HG03457 (cell line): ENCODE results near the gene NUDT19.
"Not testable (repeated sequence)": the region's sequence is repeated elsewhere in the genome, so short reads cannot be mapped to it uniquely, and the experiment has no call there.

ENCODE experiments used
- ATAC-seq: cut with Tn5 transposase; IDR thresholded peaks from one replicate; pipeline ENCODE4 v1.9.1; 2021; ENCODE audit warnings: moderate number of reproducible peaks; ENCODE audit not compliant: unreplicated experiment

NUDT19 gene

DNA sequence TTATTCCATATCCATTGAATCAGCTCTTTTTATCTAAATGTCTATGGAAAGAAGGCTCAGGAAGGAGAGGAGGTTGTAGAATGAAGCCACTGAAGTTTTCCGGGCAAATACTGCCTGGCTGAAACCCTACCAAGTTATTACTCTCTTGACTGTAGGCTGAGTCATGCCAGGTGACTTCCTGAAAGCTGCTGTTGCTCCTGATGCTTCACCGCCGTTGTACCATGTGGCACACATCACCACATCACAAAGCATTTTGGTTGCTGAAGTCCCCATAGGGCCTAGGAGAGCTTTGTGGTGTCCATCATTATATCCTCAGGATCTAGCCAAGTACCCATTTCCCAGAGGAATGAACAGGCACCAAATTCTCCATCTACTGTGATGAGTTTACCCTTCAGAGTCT is 16.8 kb downstream of the NUDT19 start:
- ATAC-seq, result no peak

DNA sequence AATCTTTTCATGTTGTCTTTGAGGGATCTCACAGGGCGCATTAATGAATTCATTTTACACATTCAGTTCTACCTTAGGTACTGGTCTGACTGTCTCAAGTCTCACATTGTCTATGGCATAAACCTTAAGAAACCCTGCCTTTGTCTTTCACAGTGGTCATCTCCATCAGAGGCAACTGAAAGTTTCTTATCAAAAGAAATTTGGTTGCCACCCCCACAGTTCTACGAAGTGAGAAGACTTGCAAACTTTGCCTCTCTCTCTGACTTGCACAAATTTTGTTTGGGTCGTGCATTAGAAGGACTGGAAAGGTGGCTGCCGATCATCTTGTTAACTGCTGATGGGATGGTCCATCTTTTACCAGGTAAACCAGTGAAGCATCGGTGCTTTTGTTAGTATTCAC is 17.4 kb downstream of the NUDT19 start:
- no peak for ATAC-seq

DNA sequence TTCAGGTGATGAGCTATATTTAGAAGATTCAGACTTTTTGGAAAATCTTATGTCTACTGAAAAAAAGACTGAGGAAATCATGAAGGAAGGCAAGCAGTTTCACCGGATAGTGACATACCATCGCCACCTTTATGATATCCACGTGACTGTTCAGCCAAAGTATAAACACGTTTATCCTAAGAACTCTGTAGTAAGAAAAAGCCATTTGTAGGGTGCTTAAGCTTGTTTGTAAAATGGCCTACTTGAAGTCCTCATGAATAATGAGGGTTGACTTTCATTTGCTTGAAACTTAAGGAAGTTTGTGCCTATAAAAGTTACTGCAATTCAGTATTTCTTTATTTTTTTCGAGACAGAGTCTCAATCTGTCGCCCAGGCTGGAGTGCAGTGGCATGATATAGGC is 20.1 kb downstream of the NUDT19 start:
- ATAC-seq, result no peak

DNA sequence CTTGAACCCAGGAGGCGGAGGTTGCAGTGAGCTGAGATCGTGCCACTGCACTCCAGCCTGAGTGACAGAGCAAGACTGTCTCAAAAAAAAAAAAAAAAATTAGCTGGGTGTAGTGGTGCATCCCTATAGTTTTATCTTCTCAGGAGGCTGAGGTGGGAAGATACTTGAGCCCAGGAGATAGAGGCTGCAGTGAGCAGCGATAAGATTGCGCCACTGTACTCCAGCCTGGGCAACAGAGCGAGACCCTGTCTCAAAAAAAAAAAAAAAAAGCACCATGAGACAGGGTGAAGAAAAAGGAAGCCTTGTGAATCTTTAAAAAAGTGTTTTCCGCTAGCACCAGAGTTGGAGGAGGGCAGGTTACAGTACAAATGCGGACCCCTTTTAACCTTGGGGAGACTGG is 24.6 kb downstream of the NUDT19 start:
- not testable (repeated sequence) for ATAC-seq

DNA sequence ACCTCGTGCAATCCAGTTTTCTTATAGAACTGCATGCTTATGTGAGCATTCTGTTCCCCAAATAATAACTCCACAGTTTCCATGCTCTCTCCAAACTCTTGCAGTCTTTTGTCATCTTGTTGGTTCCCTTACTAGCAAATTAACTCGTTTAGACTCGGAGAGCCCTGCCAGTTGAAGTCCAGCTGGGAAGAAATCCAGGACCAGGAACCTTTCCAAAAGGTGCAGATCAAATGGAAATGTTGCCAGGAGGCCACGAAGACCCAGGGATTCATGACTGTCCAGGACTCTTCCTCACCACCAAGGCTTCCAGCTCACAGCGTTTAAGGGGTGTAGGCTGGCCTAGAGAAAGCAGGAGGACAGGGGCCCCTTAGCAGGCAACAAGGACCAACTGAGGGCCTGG is 25.9 kb downstream of the NUDT19 start:
- ATAC-seq, result no peak

DNA sequence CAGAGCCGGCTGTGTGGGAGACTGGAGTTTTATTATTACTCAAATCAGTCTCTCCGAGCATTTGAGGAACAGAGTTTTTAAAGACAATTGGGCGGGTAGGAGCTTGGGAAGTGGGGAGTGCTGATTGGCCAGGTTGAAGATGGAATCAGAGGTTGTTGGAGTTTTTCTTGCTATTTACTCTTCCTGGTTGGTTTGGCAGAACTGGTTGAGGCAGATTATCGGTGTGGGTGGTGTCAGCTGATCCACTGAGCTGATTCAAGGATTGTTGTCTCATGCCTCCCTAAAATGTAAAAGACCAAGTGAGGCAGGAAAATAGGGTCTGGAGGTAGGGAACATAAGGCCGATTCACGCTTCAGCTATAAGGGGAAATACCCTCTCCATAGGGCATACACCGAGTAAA is 26.7 kb downstream of the NUDT19 start:
- no peak for ATAC-seq

DNA sequence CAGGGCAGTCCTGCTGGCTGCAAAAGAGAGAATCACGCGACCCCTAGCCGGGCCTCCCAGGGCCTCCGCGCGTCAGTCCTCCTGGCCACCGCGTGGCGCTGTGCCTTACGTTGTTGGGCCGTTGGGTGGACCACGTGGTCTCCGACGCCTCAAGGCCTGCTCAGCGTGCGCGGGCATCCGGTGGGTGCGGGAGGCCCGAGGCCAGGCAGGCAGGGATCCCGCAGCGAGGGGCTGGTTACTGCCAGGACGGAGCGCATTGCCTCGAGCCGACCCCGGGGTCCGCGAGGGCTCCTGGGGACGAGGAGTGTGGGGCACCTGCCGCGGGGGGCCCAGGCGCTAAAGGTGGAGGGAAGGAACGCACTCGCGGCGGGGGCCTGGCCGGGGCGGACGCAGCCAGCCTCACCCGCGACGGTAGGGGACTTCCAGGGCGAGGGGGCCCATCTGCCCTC is 28.0 kb downstream of the NUDT19 start, which contains the start of gene TDRD12:
TDRD12 (plus strand) TSS at position 157 of the 449 bp plus-strand sequence. CDS start 306 bp downstream, outside the sequence.
- ATAC-seq, result no peak

DNA sequence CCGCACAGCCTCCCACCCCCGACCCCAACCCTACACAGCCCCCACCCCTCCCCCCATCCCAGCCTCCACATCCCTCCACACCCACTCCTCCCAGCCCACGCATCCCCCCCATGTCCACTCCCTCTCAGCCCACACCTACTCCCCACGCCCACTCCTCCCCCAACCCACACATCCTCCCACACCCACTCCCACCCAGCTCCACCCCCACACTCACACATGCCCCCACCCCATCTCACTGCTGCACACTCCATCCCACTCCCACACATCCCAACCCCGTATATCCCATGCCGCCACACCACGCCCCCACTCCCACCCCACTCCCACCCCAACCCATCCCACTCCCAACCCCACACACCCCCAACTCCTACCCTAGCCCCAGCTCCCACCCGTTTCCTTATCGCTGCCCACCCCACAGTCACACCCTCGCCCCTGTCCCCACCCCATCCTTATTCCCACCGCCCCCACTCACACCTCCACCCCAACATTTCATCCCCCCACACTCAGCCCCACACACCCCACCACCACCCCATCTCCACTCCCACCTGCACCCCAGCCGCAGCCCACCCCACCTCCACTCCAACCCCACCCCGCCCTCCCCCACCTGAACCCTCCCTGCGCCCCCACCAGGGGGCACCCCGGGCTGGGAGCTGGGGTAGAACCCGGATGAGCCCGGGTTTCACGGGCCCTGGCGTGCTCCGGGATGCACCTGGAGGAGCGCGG is 28.8 kb downstream of the NUDT19 start:
- ATAC-seq, result no peak

DNA sequence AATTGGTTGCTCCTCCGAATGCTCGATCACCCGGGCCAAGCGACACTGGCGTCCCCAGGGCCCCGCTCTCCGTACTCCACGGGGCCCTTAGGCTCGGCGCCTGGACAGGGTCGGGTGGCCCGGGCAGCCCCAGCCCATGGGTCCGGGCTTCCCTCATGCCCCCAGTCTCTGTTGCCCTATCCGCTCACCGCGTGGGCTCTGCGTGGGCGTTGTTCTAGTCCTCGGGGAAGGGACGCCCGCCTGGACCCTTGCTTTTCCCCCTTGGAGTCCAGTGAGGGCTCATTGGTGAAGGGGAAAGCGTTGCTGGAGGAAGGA is 29.3 kb downstream of the NUDT19 start:
- no peak for ATAC-seq

DNA sequence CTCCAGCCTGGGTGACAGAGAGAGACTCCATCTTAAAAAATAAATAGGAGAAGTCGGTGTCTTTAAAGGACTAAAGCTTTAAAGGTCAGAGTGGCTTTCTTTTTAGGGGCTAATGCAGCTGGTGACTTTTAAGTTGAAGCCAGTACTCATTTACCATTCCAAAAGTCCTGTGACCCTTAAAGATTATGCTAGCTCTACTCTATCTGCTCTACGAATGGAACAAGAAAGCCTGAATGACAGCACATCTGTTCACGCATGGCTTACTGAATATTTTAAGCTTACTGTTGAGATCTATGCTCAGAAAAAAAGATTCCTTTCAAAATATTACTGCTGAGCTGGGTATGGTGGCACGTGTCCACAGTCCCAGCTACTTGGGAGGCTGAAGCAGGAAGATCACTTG is 44.3 kb downstream of the NUDT19 start:
- no peak for ATAC-seq

DNA sequence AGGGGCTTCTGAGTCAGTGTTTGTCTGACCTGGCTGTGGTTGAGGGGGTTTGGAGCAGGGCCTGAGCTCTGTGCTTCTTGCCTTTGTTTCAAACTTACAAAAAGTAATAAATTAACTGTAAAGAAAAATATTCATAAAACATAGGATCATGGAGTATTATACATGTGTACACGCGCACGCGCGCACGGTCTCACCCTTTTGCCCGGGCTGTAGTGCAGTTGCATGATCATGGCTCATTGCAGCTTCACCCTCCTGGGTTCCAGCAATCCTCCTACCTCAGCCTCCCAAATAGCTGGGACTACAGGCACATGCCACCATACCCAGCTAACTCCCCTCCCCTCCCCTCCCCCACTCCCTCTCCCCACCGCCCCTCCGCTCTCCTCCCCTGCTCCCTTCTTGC is 51.4 kb downstream of the NUDT19 start:
- ATAC-seq, result no peak

DNA sequence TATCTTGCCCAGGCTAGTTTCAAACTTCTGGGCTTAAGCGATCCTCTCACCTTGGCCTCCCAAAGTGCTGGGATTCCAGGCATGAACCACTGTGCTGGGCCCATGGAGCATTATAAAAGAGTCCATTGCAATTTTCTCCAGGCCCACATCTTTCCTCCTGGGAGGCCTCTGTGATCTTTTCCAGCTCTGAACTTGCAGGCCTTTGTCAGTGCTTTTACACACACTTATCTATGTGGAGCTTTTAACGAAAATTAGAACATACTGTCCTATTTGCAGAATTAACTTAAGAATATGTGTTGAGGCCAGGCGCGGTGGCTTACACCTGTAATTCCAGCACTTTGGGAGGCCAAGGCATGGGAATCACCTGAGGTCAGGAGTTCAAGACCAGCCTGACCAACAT is 51.8 kb downstream of the NUDT19 start:
- no peak for ATAC-seq

DNA sequence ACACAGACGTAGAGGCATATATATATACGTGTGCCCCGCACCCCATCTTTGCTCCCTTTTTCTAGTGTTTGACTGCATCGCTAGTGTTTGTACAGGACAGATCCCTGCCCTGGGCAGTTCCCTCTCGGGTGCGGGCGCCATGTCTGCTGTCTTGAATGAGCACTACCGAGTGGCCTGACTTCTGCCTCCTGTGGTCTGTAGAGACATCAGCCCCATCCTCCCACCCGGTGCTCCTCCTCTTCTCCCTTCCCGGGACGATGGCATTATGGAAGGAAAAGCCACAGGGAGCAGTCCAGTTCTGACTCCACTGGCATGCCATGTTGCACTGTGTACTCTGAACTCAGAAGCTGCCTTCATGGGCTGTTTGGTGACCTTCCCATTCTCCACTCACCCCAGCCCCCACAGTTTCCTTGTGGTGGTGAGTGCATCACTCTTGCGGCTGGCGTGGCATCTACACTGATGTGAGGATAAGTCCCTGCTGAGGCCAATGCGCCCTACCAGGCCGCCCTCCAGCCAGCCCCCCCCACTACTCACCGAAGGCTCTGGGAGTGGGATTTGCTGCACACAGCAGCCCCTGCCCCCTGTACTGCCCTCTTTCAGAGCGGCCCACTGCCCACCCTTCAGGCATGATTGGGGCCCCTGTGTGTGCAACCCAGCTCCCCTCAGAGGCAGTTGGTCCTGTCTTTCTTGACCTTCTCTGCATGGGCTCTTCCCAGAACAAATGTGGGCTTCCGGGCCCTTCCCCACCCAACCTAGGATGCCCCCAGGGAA is 53.1 kb downstream of the NUDT19 start:
- ATAC-seq, result no peak

DNA sequence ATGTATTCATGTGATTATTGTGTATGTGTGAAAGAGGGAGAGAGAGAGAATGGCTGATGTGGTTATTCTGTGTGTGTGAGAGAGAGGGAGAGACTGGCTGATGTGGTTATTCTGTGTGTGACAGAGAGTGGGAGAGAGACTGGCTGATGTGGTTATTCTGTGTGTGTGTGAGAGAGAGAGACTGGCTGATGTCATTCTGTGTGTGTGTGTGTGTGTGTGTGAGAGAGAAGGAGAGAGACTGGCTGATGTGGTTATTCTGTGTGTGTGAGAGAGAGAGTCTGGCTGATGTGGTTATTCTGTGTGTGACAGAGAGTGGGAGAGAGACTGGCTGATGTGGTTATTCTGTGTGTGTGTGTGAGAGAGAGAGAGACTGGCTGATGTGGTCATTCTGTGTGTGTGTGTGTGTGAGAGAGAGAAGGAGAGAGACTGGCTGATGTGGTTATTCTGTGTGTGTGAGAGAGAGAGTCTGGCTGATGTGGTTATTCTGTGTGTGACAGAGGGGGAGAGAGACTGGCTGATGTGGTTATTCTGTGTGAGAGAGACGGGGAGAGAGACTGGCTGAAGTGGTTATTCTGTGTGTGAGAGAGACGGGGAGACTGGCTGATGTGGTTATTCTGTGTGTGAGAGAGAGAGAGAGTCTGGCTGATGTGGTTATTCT is 54.1 kb downstream of the NUDT19 start:
- ATAC-seq, result not testable (repeated sequence)

DNA sequence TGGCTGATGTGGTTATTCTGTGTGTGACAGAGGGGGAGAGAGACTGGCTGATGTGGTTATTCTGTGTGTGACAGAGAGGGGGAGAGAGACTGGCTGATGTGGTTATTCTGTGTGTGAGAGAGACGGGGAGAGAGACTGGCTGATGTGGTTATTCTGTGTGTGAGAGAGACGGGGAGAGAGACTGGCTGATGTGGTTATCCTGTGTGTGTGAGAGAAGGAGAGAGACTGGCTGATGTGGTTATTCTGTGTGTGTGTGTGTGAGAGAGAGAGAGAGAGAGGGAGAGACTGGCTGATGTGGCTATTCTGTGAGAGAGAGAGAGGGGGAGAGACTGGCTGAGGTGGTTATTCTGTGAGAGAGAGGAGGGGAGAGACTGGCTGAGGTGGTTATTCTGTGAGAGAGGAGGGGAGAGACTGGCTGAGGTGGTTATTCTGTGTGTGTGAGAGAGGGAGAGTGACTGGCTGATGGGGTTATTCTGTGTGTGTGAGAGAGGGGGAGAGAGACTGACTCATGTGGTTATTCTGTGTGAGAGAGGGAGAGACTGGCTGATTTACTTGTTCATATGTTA is 55.1 kb downstream of the NUDT19 start:
- ATAC-seq, result not testable (repeated sequence)

DNA sequence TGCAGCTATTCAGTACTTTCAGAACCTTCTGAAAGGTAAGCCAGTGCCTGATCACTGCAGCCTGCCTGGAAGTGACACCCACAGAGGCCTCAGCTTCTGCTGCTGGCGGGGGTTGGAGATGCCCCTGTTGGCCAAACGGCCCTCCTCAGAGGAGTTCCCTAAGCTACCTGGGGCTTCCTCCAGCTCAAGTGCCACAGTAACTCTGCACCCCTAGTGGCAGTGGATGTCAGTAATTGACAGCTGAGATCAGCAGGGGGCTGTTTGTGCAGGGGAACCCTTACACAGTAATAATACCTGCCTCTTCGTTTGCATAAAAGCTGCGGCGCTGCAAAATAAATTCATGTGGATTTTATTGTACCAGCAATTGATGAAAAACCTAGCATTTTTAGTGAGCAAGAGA is 56.9 kb downstream of the NUDT19 start:
- no peak for ATAC-seq

DNA sequence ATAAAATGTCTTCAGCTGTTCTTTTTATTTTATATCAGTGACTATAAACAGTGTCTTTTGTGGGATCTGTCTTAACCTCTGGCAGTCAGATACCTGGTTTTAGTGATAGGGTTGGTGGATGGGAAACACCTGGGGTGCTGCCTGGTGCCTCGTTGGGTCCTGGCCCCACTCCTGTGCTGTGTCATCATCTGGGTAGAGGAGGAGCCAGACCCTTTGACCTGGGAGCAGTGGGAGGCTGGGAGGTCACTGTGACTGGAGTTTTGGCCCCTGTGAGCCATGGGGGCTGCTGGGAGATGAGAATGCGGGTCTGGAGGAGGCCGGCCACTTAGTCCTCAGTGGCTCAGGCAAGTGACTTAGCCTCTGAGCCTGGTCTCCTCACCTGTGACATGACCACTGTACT is 57.3 kb downstream of the NUDT19 start:
- no peak for ATAC-seq

DNA sequence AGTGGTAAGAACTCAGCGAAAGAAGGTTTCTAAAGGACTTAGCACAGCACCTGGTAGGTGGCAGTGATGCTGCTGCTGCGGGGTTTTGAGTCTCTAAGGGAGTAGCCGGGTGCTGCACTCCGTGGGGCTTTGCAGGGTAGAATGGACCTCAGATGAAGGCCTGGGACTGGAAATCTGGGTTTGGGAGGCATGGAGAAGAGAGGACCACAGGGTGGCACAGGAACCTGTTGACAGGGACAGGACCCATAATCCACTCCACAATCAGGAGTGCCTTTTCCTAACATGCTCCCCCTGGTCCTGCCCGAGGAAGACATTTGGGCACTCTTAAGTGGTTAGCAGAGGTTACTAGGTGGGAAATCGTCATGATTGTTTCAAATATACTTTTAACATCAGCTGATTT is 57.7 kb downstream of the NUDT19 start:
- ATAC-seq, result no peak

DNA sequence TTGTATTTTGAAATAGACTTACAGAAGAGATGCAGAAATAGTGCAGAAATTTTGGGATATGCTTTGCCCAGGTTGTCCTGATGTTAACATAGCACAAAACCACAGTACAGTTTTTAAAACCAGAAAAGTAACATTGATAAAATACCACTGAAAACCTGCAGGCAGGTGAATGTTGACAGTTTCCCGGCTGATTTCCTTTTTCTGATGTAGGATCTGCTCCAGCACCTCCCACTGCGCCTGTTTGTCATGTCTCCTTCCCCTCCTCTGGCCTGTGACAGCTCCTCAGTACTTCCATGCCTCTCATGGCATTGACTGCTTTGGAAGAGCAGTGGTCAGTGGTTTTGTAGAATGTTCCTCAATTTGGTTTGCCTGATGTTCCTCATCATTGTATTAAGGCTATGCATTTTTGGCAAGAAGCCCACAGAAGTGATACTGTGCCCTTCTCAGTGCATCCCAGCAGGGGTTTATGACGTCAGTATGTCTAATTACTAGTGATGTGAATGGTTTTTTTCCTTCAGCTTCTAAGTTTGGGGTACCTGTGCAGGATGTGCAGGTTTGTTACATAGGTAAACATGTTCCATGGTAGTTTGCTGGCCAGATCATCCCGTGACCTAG is 58.9 kb downstream of the NUDT19 start:
- ATAC-seq, result no peak

DNA sequence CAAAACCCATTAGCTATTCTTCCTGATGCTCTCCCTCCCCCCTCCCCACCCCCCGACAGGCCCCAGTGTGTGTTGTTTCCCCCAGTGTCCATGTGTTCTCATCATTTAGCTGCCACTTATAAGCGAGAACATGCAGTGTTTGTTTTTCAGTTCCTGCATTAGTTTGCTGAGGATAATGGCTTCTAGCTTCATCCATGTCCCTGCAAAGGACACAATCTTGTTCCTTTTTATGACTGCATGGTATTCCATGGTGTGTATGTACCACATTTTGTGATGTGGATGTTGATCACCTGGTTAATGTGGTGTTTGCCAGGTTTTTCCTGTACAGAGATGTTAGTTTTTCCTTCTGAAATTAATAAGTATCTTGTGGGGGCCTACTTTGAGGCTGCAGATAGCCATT is 59.4 kb downstream of the NUDT19 start:
- ATAC-seq, result no peak

DNA sequence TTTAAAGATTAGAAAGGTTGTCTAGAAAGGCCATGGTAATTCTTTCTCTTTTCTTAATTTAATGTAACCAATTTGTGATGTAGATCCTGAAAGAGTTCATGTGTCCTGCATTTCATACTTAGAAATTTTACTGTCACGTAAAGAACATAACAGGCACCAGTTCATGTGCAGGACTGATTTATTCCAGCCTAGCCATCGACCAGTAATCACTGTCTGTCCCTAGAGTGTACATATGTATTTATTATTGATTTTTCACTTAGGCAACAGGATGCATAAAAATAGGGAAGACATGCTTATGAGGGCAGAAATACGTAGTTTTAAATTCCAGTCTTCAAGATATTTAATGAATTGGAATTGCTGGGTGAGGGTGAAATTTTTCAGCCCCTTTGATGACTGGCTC is 65.6 kb downstream of the NUDT19 start:
- no peak for ATAC-seq
